Common myeloid progenitor, CD34-positive (primary cell): Measurements from ENCODE around the gene AGPS.
A peak's percentile ranks its signal among the peaks of the same experiment; 100 is the strongest.
"Not testable (repeated sequence)": the region's sequence is repeated elsewhere in the genome, so short reads cannot be mapped to it uniquely, and the experiment has no call there.

Source experiments
- CTCF ChIA-PET: fragments of 350-600 bp; sonication (Branson Sonifier 250); formaldehyde crosslinking; loops from one replicate; lab custom pipeline; 2021; ENCODE audit warnings: antibody characterized with exemption; lab: Charles Lee
- POLR2A ChIA-PET: fragments of 350-600 bp; sonication (Branson Sonifier 250); formaldehyde crosslinking; loops from one replicate; lab custom pipeline; 2021; ENCODE audit warnings: antibody characterized with exemption; lab: Charles Lee
- DNase-seq, 3 donors: peaks; one replicate each; pipeline versions ENCODE4 v3.0.0 to v3.0.0-alpha.2; 2013
- H3K27ac ChIP-seq, 2 experiments: 1 replicate in 1 of 2; 2 replicates in 1 of 2; pipeline ENCODE4 v1.7.0; 2013; ENCODE audit warnings: inconsistent platforms in 2 of 2, low read length in 2 of 2, mild to moderate bottlenecking in 2 of 2, low read depth in 1 of 2, moderate library complexity in 1 of 2; ENCODE audit not compliant: severe bottlenecking in 2 of 2, insufficient read depth in 1 of 2, poor library complexity in 1 of 2
- H3K27me3 ChIP-seq, 5 experiments: replicated peaks in 2 of 5; 1 replicate in 3 of 5; 2 replicates in 2 of 5; pipeline versions ENCODE4 v1.6.1 to v1.7.0; 2013; ENCODE audit warnings: low read length in 4 of 5, mild to moderate bottlenecking in 2 of 5, moderate library complexity in 2 of 5, inconsistent platforms in 1 of 5; ENCODE audit not compliant: insufficient read depth in 5 of 5, control insufficient read depth in 4 of 5
- H3K36me3 ChIP-seq, 4 experiments: 1 replicate in 2 of 4; 2 replicates in 2 of 4; pipeline versions ENCODE4 v1.6.1 to v1.7.0; 2013; ENCODE audit warnings: low read length in 3 of 4, control low read depth in 1 of 4, mild to moderate bottlenecking in 1 of 4; ENCODE audit not compliant: control insufficient read depth in 4 of 4, insufficient read depth in 4 of 4
- H3K4me1 ChIP-seq, 4 experiments: 1 replicate in 3 of 4; 2 replicates in 1 of 4; pipeline versions ENCODE4 v1.6.1 to v1.7.1; 2013; ENCODE audit warnings: low read length in 3 of 4, mild to moderate bottlenecking in 3 of 4, control low read depth in 1 of 4, inconsistent platforms in 1 of 4, moderate library complexity in 1 of 4; ENCODE audit not compliant: control insufficient read depth in 4 of 4, insufficient read depth in 4 of 4; ENCODE audit errors: control extremely low read depth in 1 of 4
- H3K4me3 ChIP-seq, 7 experiments: 1 replicate in 4 of 7; 2 replicates in 3 of 7; pipeline versions ENCODE4 v1.5.1 to v1.7.0; 2013; ENCODE audit warnings: mild to moderate bottlenecking in 7 of 7, low read length in 6 of 7, moderate library complexity in 6 of 7, inconsistent platforms in 2 of 7, low read depth in 2 of 7, control low read depth in 1 of 7; ENCODE audit not compliant: insufficient read depth in 4 of 7, control insufficient read depth in 1 of 7; ENCODE audit errors: extremely low read depth in 1 of 7
- H3K9me3 ChIP-seq, 5 experiments: 1 replicate in 4 of 5; 2 replicates in 1 of 5; pipeline versions ENCODE4 v1.6.1 to v1.7.1; 2013; ENCODE audit warnings: low read length in 4 of 5, mild to moderate bottlenecking in 2 of 5, inconsistent platforms in 1 of 5, low read depth in 1 of 5, moderate library complexity in 1 of 5; ENCODE audit not compliant: control insufficient read depth in 4 of 5, insufficient read depth in 2 of 5; ENCODE audit errors: control extremely low read depth in 1 of 5
- WGBS: methylation state at CpG from one replicate; pipeline ENCODE4 v1.1.5; 2013; ENCODE audit not compliant: insufficient coverage; 5-methylcytosine and 5-hydroxymethylcytosine counted together

Gene AGPS

DNA sequence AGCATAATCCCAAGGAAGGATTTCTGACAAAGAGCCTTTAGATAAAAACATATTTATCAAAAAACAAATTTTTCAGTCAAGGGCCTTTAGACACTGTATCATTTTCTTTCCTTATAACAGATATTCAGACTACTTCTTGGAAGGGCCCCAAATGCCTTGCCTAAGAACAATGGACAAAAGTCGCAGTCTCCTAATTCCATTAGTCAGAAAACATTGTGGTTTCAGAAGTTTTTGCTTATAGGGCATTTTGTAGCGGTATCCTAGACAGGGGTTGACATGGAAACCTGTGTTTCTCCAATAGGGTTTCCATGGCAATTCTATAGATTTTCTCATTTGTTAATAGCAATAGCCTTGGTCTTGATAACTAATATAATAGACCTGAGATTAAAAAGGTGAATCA lies 36.7 kb upstream of the AGPS start:
- no peak overlapping the region for H3K4me3 ChIP-seq
- CTCF ChIA-PET: interaction anchor here (0.9 to 1.6 kb wide), 3 partner anchors 9 to 60 kb away, joined by 3 to 5 read pairs (median 4); no protein-coding TSS in a partner anchor
- peaks cover 13 to 56% (median 33%) of the 10 kb centered on the region in 4 experiments for H3K4me1 ChIP-seq
- POLR2A ChIA-PET: no interaction called here
- 100% methylated on average over 1 of the region's 2 CpGs for WGBS
- H3K27ac ChIP-seq: no peak overlapping the region
- peak in 2 of 3 donors; percentile 49 to 56 for DNase-seq
- peaks cover 0 to under 1% (median 0%) of the 10 kb centered on the region in 4 experiments for H3K36me3 ChIP-seq
- H3K9me3 ChIP-seq: no peaks in the 10 kb centered on the region
- H3K27me3 ChIP-seq: no peaks in the 10 kb centered on the region

DNA sequence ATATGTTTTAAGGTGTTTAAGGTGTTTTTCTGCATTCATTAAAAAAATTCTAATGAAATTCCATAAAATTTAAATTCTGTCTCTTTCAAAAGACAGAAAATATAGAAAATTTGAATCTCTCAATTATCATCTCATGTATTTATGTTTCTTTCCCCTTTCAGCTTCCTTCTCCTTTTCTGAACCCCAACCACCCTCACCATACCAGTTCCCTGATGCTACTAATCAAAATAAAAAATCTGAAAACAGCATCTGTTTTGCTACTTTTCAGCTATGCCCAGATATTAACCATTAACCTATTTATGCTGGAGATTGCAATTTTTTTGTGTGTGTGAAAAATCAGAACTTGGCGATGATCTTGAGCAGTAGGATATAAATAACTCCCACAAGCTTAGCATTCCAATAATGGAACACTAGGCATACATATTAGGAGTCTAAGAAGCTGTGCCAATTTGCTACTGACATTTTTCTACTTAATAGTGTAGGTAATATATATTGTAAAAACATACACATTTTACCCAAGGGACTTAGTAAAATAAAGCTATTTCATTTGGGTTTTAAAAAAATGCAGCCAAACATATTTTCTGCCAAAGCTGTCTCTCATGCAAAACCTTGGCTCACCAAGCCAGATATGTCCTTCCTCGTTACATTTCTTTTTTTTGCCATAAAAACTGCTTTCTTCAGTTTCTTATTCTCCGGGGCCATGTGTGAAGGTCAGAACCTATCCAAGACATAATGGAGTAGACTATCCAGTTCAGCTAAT lies 32.6 kb upstream of the AGPS start:
- H3K27ac ChIP-seq: peak overlapping the region in 1 of 2 experiments; percentile 25
- CTCF ChIA-PET: interaction anchor here (0.8 to 2.2 kb wide), 8 partner anchors 9 to 195 kb away, joined by 3 to 7 read pairs (median 4); no protein-coding TSS in a partner anchor
- no peak overlapping the region for H3K4me3 ChIP-seq
- peaks cover 4 to 25% (median 9%) of the 10 kb centered on the region in 4 experiments for H3K4me1 ChIP-seq
- POLR2A ChIA-PET: interaction anchor here (0.7 to 1.0 kb wide), 2 partner anchors 21 to 107 kb away, joined by 3 to 9 read pairs; no protein-coding TSS in a partner anchor
- H3K9me3 ChIP-seq: no peaks in the 10 kb centered on the region
- WGBS: no CpG with 5 or more reads among the region's 3 CpGs
- H3K27me3 ChIP-seq: no peaks in the 10 kb centered on the region
- H3K36me3 ChIP-seq: peaks cover 0 to 3% (median 0%) of the 10 kb centered on the region in 4 experiments
- DNase-seq: peak in 2 of 3 donors; percentile 69 to 79

DNA sequence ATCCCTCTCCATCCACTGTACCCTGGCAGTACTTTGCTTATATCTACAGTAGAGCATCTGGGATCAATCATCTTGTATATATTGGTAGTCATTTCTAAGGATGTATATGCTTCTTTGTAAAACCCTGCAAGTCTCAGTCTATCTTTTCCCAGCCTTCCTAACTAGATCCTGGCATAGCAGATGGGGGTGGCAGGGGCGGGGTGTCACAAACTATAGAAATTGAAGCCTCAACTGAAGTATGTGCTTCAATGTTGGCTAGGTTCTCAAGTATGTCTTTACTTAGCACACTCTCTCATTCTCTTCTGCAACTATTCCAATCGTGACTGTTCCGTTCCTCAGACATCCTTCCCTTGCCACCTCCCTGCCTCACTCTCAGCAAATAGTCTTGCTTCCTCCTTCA lies 30.1 kb upstream of the AGPS start:
- Histone ChIP-seq H3K9me3 (no peaks in the 10 kb centered on the region), H3K27ac (no peak overlapping the region), H3K4me3 (no peak overlapping the region), H3K4me1 (peaks cover 4 to 19% (median 9%) of the 10 kb centered on the region in 4 experiments), H3K36me3 (peaks cover 0 to 3% (median 0%) of the 10 kb centered on the region in 4 experiments), H3K27me3 (no peaks in the 10 kb centered on the region)
- 100% methylated on average over 3 of the region's 3 CpGs for WGBS
- no peak for DNase-seq
- POLR2A ChIA-PET: no interaction called here
- CTCF ChIA-PET: no interaction called here

DNA sequence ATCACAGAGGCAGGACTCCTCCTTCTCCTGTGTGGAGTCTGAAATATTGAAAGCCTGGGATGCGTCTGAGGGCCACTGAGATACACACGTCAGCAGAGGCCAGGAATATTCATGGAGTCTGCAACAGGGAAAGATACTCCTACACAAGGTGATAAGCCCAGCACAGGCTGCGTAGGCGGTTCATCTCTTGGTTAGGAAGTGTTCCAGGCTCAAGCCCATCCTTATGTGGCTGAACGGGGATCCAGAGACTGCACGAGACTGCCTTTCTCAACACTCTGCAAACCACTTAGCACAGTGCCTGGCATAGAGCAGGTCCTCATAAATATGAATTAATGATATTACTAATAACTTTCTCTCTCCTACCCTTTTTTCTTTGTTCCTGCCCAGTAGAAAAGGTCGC lies 29.2 kb upstream of the AGPS start:
- POLR2A ChIA-PET: no interaction called here
- Histone ChIP-seq H3K27me3 (no peaks in the 10 kb centered on the region), H3K36me3 (peaks cover 0 to 3% (median 0%) of the 10 kb centered on the region in 4 experiments), H3K4me3 (no peak overlapping the region), H3K4me1 (peaks cover 4 to 17% (median 9%) of the 10 kb centered on the region in 4 experiments), H3K27ac (no peak overlapping the region), H3K9me3 (peaks cover 0 to 3% (median 0%) of the 10 kb centered on the region in 5 experiments)
- WGBS: 100% methylated on average over 1 of the region's 7 CpGs
- CTCF ChIA-PET: no interaction called here
- DNase-seq: no peak

DNA sequence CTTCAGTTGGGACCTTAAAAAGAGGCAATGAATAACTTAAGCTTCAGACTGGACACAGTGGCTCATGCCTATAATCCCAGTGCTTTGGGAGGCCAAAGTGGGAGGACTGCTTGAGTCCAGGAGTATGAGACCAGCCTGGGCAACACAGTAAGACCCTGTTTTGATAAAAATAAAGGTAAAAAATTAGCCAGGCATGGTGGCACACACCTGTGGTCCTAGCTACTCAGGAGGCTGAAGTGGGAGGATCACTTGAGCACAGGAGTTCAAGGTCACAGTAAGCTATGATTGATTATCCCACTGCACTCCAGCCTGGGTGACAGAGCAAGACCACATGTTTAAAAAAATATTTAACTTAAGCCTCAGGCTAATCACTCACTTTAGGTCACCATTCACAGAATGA lies 26.8 kb upstream of the AGPS start:
- not testable (repeated sequence) for DNase-seq

DNA sequence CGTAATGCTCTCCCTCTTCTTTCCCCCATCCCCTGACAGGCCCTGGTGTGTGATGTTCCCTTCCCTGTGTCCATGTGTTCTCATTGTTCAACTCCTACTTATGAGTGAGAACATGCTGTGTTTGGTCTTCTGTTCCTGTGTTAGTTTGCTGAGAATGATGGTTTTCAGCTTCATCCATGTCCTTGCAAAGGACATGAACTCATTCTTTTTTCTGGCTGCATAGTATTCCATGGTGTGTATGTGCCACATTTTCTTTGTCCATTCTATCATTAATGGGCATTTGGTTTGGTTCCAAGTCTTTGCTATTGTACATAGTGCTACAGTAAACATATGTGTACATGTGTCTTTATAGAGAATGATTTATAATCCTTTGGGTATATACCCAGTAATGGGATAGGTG lies 24.6 kb upstream of the AGPS start:
- peaks cover 0 to 11% (median 0%) of the 10 kb centered on the region in 5 experiments for H3K9me3 ChIP-seq
- POLR2A ChIA-PET, H3K4me1 ChIP-seq, H3K27me3 ChIP-seq, H3K27ac ChIP-seq, H3K4me3 ChIP-seq, DNase-seq, H3K36me3 ChIP-seq: not testable (repeated sequence)
- WGBS: 100% methylated on average over 1 of the region's 1 CpG
- CTCF ChIA-PET: interaction anchor here (1.6 kb wide), 1 partner anchor 8 kb away, joined by 4 read pairs; no protein-coding TSS in a partner anchor

More for the DNA sequence above, 26.8 kb upstream of the AGPS start:
- H3K36me3 ChIP-seq, H3K27me3 ChIP-seq, H3K9me3 ChIP-seq, H3K4me3 ChIP-seq, H3K4me1 ChIP-seq, POLR2A ChIA-PET, H3K27ac ChIP-seq: not testable (repeated sequence)
- CTCF ChIA-PET: interaction anchor here (0.8 to 1.3 kb wide), 5 partner anchors 12 to 185 kb away, joined by 3 to 4 read pairs (median 3); no protein-coding TSS in a partner anchor

DNA sequence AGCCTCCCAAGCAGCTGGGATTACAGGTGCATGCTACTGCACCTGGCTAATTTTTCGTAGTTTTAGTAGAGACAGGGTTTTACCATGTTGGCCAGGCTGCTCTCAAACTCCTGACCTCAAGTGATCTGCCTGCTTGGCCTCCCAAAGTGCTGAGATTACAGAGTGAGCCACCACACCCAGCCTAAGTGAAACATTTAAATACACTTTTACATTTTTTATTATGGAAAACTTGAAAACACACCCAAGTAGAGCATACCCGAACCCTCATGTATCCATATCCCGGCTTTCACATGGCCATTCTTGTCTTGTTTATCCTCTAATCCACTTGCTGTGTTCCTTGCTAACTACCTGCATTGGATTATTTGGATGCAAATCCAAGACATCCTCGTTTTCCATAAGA lies 13.2 kb upstream of the AGPS start:
- ChIA-PET CTCF (interaction anchor here (0.9 to 2.7 kb wide), 5 partner anchors 18 to 46 kb away, joined by 3 to 12 read pairs (median 4); no protein-coding TSS in a partner anchor), POLR2A (no interaction called here)
- DNase-seq: no peak
- no peak overlapping the region for H3K27ac ChIP-seq
- H3K9me3 ChIP-seq: no peaks in the 10 kb centered on the region
- no peak overlapping the region for H3K4me3 ChIP-seq
- WGBS: 94% methylated on average over 2 of the region's 4 CpGs
- H3K27me3 ChIP-seq: no peaks in the 10 kb centered on the region
- H3K4me1 ChIP-seq: peaks cover 0 to 6% (median 4%) of the 10 kb centered on the region in 4 experiments
- H3K36me3 ChIP-seq: peaks cover 0 to 14% (median 4%) of the 10 kb centered on the region in 4 experiments
